Measurements from ENCODE around the gene SNW1.

- TF ChIP-seq POLR2A (IDR thresholded peaks at IDR 0.05) (no peak), CTCF (IDR thresholded peaks at IDR 0.05) (no peak)
Observed at GRCh38 chr14:77782202-77782601, 21.2 kb upstream of the SNW1 start.
